ENCODE results near the gene STYXL2. TPM values are rescaled to one million over a fixed set of nuclear protein-coding genes. Genes with fewer than 3 reads are reported as not detected.

Gene STYXL2
- total and polyA plus RNA-seq, 2 experiments from 2014 or later: 0.17 to 0.40 TPM

GRCh38 chr1:167071286-167071685, 22.6 kb upstream of the STYXL2 start:
- Histone ChIP-seq H3K4me1 (ENCODE audit: insufficient read depth) (no peaks in the 10 kb centered on the region), H4K20me1 (replicated peaks; ENCODE audit: insufficient read depth) (no peaks in the 10 kb centered on the region), H3F3A (replicated peaks; ENCODE audit: low read depth) (no peaks in the 10 kb centered on the region), H3K36me3 (ENCODE audit: insufficient read depth) (no peaks in the 10 kb centered on the region), H3K4me2 (no peak overlapping the region), H3K79me2 (replicated peaks; ENCODE audit: insufficient read depth) (no peaks in the 10 kb centered on the region), H2AFZ (no peak overlapping the region), H3K27ac (ENCODE audit: low read depth) (no peak overlapping the region), H3K4me3 (no peak overlapping the region), H3K27me3 (ENCODE audit: insufficient read depth) (no peaks in the 10 kb centered on the region), H3K9me2 (ENCODE audit: insufficient read depth) (peaks cover 3% of the 10 kb centered on the region; the same call in 1 of the 2 replicates)
- Mint-ChIP-seq H3K9me3 (no peaks in the 10 kb centered on the region; the same call in 2 of the 3 replicates), H3K27ac (no peak overlapping the region), H3K27me3 (ENCODE audit: insufficient read depth, low read depth, poor library complexity) (no peaks in the 10 kb centered on the region), H3K4me1 (peaks cover 10% of the 10 kb centered on the region; the same call in 2 of the 3 replicates), H3K4me3 (no peak overlapping the region), H3K36me3 (ENCODE audit: low read depth) (no peaks in the 10 kb centered on the region)
- ATAC-seq (no peak), DNase-seq (ENCODE audit: low spot score) (no peak)
- TF ChIP-seq ETS1 (IDR thresholded peaks at IDR 0.05) (no peak), ZNF462 (CRISPR knock-in tag; IDR thresholded peaks at IDR 0.05) (no peak), STAT1 (IDR thresholded peaks at IDR 0.05; ENCODE audit: unreplicated experiment) (no peak), ZNF114 (CRISPR knock-in tag; IDR thresholded peaks at IDR 0.05) (no peak), REST (IDR thresholded peaks at IDR 0.05; ENCODE audit: unreplicated experiment) (no peak)
